Panc1 (cell line): ENCODE data around the gene FTO. TPM values are rescaled to one million over a fixed set of nuclear protein-coding genes. Genes with fewer than 3 reads are reported as not detected.

Source experiments
- ATAC-seq: fragments of 200-7000 bp; cut with Tn5 transposase; 2 replicates; pipeline ENCODE4 v1.9.1; 2020; ENCODE audit warnings: mild to moderate bottlenecking, moderate library complexity
- BruUV-seq: library from RNA; stranded (reverse); fragments of 400-500 nt; replicated peaks from 2 replicates; lab custom pipeline; 2021; lab: Mats Ljungman, UMichigan
- CTCF ChIA-PET: fragments of 300-600 bp; sonication (Branson Sonifier 250); formaldehyde crosslinking; loops from one replicate; lab custom pipeline; 2022; ENCODE audit warnings: antibody characterized with exemption; lab: Charles Lee
- POLR2A ChIA-PET: fragments of 300-600 bp; sonication (Branson Sonifier 250); formaldehyde crosslinking; loops from one replicate; lab custom pipeline; 2022; ENCODE audit warnings: antibody characterized with exemption; lab: Charles Lee
- DNase-seq: peaks from one replicate; pipeline ENCODE4 v3.0.0-alpha.2; 2010; ENCODE audit warnings: low read depth, low spot score
- H3K27ac ChIP-seq: 2 replicates; pipeline ENCODE4 v1.5.1; 2011; ENCODE audit warnings: mild to moderate bottlenecking, low read length, inconsistent platforms
- H3K27me3 ChIP-seq: fragments of 200-500 bp; sonication (Bioruptor generic); 2 replicates; pipeline ENCODE4 v1.6.0; 2014; ENCODE audit warnings: low read length, inconsistent platforms; ENCODE audit not compliant: control insufficient read depth, insufficient read depth
- H3K36me3 ChIP-seq: fragments of 200-500 bp; sonication (Bioruptor generic); 2 replicates; pipeline ENCODE4 v1.5.1; 2014; ENCODE audit warnings: inconsistent platforms, mild to moderate bottlenecking, low read length, moderate library complexity; ENCODE audit not compliant: control insufficient read depth, insufficient read depth
- H3K4me1 ChIP-seq: 2 replicates; pipeline ENCODE4 v1.5.1; 2011; ENCODE audit warnings: inconsistent platforms, mild to moderate bottlenecking, low read length, moderate library complexity; ENCODE audit not compliant: control insufficient read depth, insufficient read depth
- H3K4me3 ChIP-seq, 2 experiments: 2 replicates each; pipeline ENCODE4 v1.5.1; 2011 to 2012; ENCODE audit warnings: low read depth in 2 of 2, low read length in 2 of 2, mild to moderate bottlenecking in 2 of 2, inconsistent platforms in 1 of 2, moderate library complexity in 1 of 2
- H3K9me3 ChIP-seq: fragments of 200-500 bp; sonication (Bioruptor generic); 2 replicates; pipeline ENCODE4 v1.5.1; 2014; ENCODE audit warnings: low read depth, mild to moderate bottlenecking, inconsistent platforms, low read length, moderate library complexity; ENCODE audit not compliant: control insufficient read depth, insufficient read depth
- CTCF ChIP-seq: fragments of 450-650 bp; IDR thresholded peaks from 2 replicates; pipeline ENCODE4 v1.5.1; 2017; ENCODE audit warnings: mild to moderate bottlenecking
- POLR2AphosphoS5 ChIP-seq: IDR thresholded peaks from 2 replicates; pipeline ENCODE4 v1.6.1; 2012; ENCODE audit warnings: mild to moderate bottlenecking, low read depth, low read length, moderate library complexity
- SIN3A ChIP-seq: IDR thresholded peaks from 2 replicates; pipeline ENCODE4 v1.6.1; 2012; ENCODE audit warnings: low read depth, mild to moderate bottlenecking, low read length, moderate library complexity, borderline replicate concordance; ENCODE audit not compliant: insufficient read depth
- TCF7L2 ChIP-seq: IDR thresholded peaks from 2 replicates; pipeline ENCODE4 v1.6.1; 2011; ENCODE audit warnings: mild to moderate bottlenecking, low read depth, low read length, inconsistent platforms
- in situ Hi-C: cut with HindIII; loops from 2 replicates; pipeline ENCODE4 v1.10.0; 2016; ENCODE audit warnings: low sequenced_read_pairs, low pct_unique_long_range_greater_than_20kb
- intact Hi-C: fragments of 100-400 bp; cut with micrococcal nuclease; formaldehyde crosslinking; loops from one replicate; pipeline ENCODE4 v1.10.0; 2022; ENCODE audit not compliant: unreplicated experiment
- total RNA-seq: library from RNA; stranded (reverse); gene quantifications from one replicate; pipeline ENCODE4 v1.2.1, GENCODE V29; 2021; ENCODE audit not compliant: unreplicated experiment
- TF ChIP-seq, protein P1 (sequence below), 2 experiments: IDR thresholded peaks; 2 replicates each; pipeline ENCODE4 v1.6.1; 2011 to 2012; ENCODE audit warnings: low read depth in 2 of 2, control low read depth in 1 of 2, low read length in 1 of 2, mild to moderate bottlenecking in 1 of 2, moderate library complexity in 1 of 2; ENCODE audit not compliant: insufficient read depth in 1 of 2

Gene FTO
- total RNA-seq, 1 experiment from 2014 or later, result 38.2 TPM

DNA sequence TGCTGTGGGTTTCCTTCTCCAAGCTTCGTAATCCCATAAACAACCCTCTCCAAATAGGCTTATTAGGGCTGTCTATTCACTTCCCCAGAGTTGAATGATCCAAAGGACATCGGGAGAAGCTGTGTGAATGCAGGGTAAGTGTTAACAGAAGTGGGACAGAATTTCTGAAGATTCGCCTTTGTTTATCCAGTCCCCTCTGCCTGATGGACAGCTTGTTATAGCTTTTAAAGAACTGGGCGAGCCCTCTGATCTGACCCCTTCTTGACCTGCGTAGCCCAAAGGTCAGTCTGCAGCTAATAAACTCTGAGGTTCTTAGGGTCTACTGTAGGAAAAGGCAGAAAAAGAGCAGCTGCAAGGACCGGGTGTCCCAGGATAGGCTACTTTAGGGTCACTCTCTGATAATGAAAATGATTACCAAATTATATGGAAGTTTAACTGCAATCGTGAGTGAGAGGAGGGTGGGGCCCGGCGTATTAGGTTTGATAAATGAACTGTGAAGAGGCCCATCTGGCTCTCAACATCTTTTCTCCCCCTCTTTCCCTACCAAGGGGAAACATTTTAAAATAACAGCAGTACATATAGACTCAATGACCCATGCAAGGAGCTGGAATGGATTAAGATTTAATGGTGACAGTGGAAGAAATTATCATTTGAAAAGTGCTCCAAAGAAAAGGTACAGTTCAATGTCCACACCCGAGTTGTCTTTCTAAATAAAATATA is 233.4 kb downstream of the FTO start:
- ChIA-PET CTCF (no interaction called here), POLR2A (no interaction called here)
- intact Hi-C loops, result no loop called here
- no peaks in the 10 kb centered on the region for H3K9me3 ChIP-seq
- no peak for TF ChIP-seq POLR2AphosphoS5
- TF ChIP-seq, protein P1, sequence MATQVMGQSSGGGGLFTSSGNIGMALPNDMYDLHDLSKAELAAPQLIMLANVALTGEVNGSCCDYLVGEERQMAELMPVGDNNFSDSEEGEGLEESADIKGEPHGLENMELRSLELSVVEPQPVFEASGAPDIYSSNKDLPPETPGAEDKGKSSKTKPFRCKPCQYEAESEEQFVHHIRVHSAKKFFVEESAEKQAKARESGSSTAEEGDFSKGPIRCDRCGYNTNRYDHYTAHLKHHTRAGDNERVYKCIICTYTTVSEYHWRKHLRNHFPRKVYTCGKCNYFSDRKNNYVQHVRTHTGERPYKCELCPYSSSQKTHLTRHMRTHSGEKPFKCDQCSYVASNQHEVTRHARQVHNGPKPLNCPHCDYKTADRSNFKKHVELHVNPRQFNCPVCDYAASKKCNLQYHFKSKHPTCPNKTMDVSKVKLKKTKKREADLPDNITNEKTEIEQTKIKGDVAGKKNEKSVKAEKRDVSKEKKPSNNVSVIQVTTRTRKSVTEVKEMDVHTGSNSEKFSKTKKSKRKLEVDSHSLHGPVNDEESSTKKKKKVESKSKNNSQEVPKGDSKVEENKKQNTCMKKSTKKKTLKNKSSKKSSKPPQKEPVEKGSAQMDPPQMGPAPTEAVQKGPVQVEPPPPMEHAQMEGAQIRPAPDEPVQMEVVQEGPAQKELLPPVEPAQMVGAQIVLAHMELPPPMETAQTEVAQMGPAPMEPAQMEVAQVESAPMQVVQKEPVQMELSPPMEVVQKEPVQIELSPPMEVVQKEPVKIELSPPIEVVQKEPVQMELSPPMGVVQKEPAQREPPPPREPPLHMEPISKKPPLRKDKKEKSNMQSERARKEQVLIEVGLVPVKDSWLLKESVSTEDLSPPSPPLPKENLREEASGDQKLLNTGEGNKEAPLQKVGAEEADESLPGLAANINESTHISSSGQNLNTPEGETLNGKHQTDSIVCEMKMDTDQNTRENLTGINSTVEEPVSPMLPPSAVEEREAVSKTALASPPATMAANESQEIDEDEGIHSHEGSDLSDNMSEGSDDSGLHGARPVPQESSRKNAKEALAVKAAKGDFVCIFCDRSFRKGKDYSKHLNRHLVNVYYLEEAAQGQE (IDR thresholded peaks at IDR 0.05; ENCODE audit: insufficient read depth in 1 of 2, low read depth in 2 of 2, low read length in 1 of 2), result no peak
- no peak for TF ChIP-seq CTCF
- ATAC-seq (no peak), DNase-seq (no peak)
- no TSS peak for BruUV-seq
- H3K27me3 ChIP-seq, result no peaks in the 10 kb centered on the region
- H3K27ac ChIP-seq, result no peak overlapping the region
- H3K36me3 ChIP-seq, result no peaks in the 10 kb centered on the region
- H3K4me3 ChIP-seq, result no peak overlapping the region
- H3K4me1 ChIP-seq, result no peaks in the 10 kb centered on the region
- in situ Hi-C loops, result no loop called here

- intact Hi-C loops, result loop anchor here (10.0 kb wide), 1 partner anchor 331 kb away; no protein-coding TSS in a partner anchor
Measured at GRCh38 chr16:53944025-53944424, 240.1 kb downstream of the FTO start.

More at GRCh38 chr16:53944025-53944424, 240.1 kb downstream of the FTO start:
- H3K27me3 ChIP-seq, result no peaks in the 10 kb centered on the region
- H3K4me1 ChIP-seq, result no peaks in the 10 kb centered on the region
- H3K9me3 ChIP-seq, result no peaks in the 10 kb centered on the region
- H3K4me3 ChIP-seq, result no peak overlapping the region
- no peak for ATAC-seq
- no TSS peak for BruUV-seq
- TF ChIP-seq POLR2AphosphoS5, result no peak
- TF ChIP-seq, protein P1 (IDR thresholded peaks at IDR 0.05; ENCODE audit: insufficient read depth in 1 of 2, low read depth in 2 of 2, low read length in 1 of 2), result no peak
- TF ChIP-seq CTCF, result no peak
- no peak for TF ChIP-seq SIN3A
- TF ChIP-seq TCF7L2, result no peak
- no peak overlapping the region for H3K27ac ChIP-seq
- H3K36me3 ChIP-seq, result no peaks in the 10 kb centered on the region
- ChIA-PET CTCF (no interaction called here), POLR2A (no interaction called here)
- DNase-seq, result no peak
- in situ Hi-C loops, result no loop called here
